H7 (cell line): ENCODE data around the gene HPGD. TPM values are rescaled to one million over a fixed set of nuclear protein-coding genes. Genes with fewer than 3 reads are reported as not detected.

Source experiments
- DNase-seq: peaks from one replicate; pipeline ENCODE4 v3.0.0; 2012
- H3K27me3 ChIP-seq: 2 replicates; pipeline ENCODE4 v1.6.0; 2011; ENCODE audit warnings: mild to moderate bottlenecking, low read length; ENCODE audit not compliant: control insufficient read depth, insufficient read depth
- H3K36me3 ChIP-seq: replicated peaks from 2 replicates; pipeline ENCODE4 v1.5.1; 2011; ENCODE audit warnings: low read length; ENCODE audit not compliant: control insufficient read depth, insufficient read depth
- H3K4me3 ChIP-seq: 2 replicates; pipeline ENCODE4 v1.5.1; 2011; ENCODE audit warnings: low read depth, mild to moderate bottlenecking, control low read depth, low read length, moderate library complexity; ENCODE audit not compliant: insufficient read depth
- total RNA-seq: library from RNA; depleted of rRNA; stranded (reverse); fragments of >200 nt; shearing (Covaris generic); gene quantifications from 2 replicates; pipeline ENCODE4 v1.2.3, GENCODE V29; 2014; rRNA removed

HPGD gene
- total RNA-seq, 1 experiment from 2014 or later: 6.2 TPM

- no peak for DNase-seq
These were observed 55.2 kb downstream of the HPGD start for GRCh38 chr4:174467107-174467506.

GRCh38 chr4:174464949-174465348 lies 57.3 kb downstream of the HPGD start:
- Histone ChIP-seq H3K4me3 (no peak overlapping the region), H3K27me3 (no peaks in the 10 kb centered on the region), H3K36me3 (no peaks in the 10 kb centered on the region)
- DNase-seq: no peak

More at GRCh38 chr4:174467107-174467506, 55.2 kb downstream of the HPGD start:
- H3K27me3 ChIP-seq: no peaks in the 10 kb centered on the region
- H3K36me3 ChIP-seq: no peaks in the 10 kb centered on the region
- no peak overlapping the region for H3K4me3 ChIP-seq

GRCh38 chr4:174461466-174462106 lies 60.7 kb downstream of the HPGD start:
- Histone ChIP-seq H3K27me3 (no peaks in the 10 kb centered on the region), H3K36me3 (no peaks in the 10 kb centered on the region), H3K4me3 (no peak overlapping the region)
- DNase-seq: no peak

- Histone ChIP-seq H3K27me3 (no peaks in the 10 kb centered on the region), H3K4me3 (no peak overlapping the region), H3K36me3 (no peaks in the 10 kb centered on the region)
- DNase-seq: no peak
These were observed 61.6 kb downstream of the HPGD start for GRCh38 chr4:174460684-174461083.

GRCh38 chr4:174457468-174457867 lies 64.8 kb downstream of the HPGD start:
- Histone ChIP-seq H3K27me3 (no peaks in the 10 kb centered on the region), H3K36me3 (no peaks in the 10 kb centered on the region), H3K4me3 (no peak overlapping the region)
- DNase-seq: no peak

- Histone ChIP-seq H3K4me3 (no peak overlapping the region), H3K36me3 (no peaks in the 10 kb centered on the region), H3K27me3 (no peaks in the 10 kb centered on the region)
- no peak for DNase-seq
These were observed 67.3 kb downstream of the HPGD start for GRCh38 chr4:174454815-174455473.

GRCh38 chr4:174451718-174452296 lies 70.5 kb downstream of the HPGD start:
- no peak overlapping the region for H3K4me3 ChIP-seq
- no peaks in the 10 kb centered on the region for H3K27me3 ChIP-seq
- DNase-seq: no peak
- no peaks in the 10 kb centered on the region for H3K36me3 ChIP-seq

GRCh38 chr4:174450786-174451125 lies 71.5 kb downstream of the HPGD start:
- Histone ChIP-seq H3K27me3 (no peaks in the 10 kb centered on the region), H3K36me3 (no peaks in the 10 kb centered on the region), H3K4me3 (no peak overlapping the region)
- DNase-seq: no peak

- H3K27me3 ChIP-seq: no peaks in the 10 kb centered on the region
- DNase-seq: no peak
- H3K4me3 ChIP-seq: no peak overlapping the region
- H3K36me3 ChIP-seq: no peaks in the 10 kb centered on the region
These were observed 72.1 kb downstream of the HPGD start for GRCh38 chr4:174449944-174450785.

- no peaks in the 10 kb centered on the region for H3K27me3 ChIP-seq
- no peaks in the 10 kb centered on the region for H3K36me3 ChIP-seq
- no peak for DNase-seq
- no peak overlapping the region for H3K4me3 ChIP-seq
These were observed 73.1 kb downstream of the HPGD start for GRCh38 chr4:174449152-174449551.

GRCh38 chr4:174444390-174444789 lies 77.9 kb downstream of the HPGD start:
- no peak for DNase-seq
- no peaks in the 10 kb centered on the region for H3K27me3 ChIP-seq
- H3K4me3 ChIP-seq: no peak overlapping the region

More at GRCh38 chr4:174444390-174444789, 77.9 kb downstream of the HPGD start:
- H3K36me3 ChIP-seq: no peaks in the 10 kb centered on the region

Other genes with a start within 250 kb of the HPGD start
- 14.5 and 22.9 TPM in 2 replicates for gene FBXO8, start 238.8 kb downstream of the HPGD start, total RNA-seq
- 17.0 and 23.8 TPM in 2 replicates for gene CEP44, start 238.6 kb downstream of the HPGD start, total RNA-seq